ENCODE results near the gene HUNK. TPM values are rescaled to one million over a fixed set of nuclear protein-coding genes. Genes with fewer than 3 reads are reported as not detected.

HUNK gene
- total and polyA plus RNA-seq, 2 experiments from 2014 or later = 1.6 to 5.1 TPM

DNA sequence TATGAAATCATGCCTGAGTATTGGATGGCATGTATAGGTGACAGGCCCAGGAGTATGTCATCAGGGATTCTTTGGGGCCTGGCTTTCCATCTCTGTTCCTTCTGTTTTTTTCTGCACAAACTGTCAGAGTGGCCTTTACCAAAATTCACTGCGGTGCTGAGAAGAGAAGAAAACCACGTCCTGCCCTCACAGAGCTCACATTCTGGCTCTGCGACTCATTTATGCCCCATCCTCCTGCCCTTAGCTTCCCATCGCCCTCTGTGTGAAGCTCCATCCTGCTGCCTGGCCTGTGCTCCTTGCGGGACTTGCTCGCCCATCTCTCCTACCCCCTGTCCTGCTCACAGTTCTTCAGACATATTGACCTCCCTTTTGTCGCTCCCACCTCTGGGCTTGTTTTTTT lies 73.4 kb downstream of the HUNK start:
- Histone ChIP-seq H3K9me2 (ENCODE audit: insufficient read depth) (no peaks in the 10 kb centered on the region), H2AFZ (no peak overlapping the region), H4K20me1 (replicated peaks; ENCODE audit: insufficient read depth) (no peaks in the 10 kb centered on the region), H3K27ac (ENCODE audit: low read depth) (no peak overlapping the region), H3K79me2 (replicated peaks; ENCODE audit: insufficient read depth) (no peaks in the 10 kb centered on the region; the same call in 1 of the 2 replicates), H3F3A (replicated peaks; ENCODE audit: low read depth) (no peaks in the 10 kb centered on the region), H3K4me1 (ENCODE audit: insufficient read depth) (peaks cover 41% of the 10 kb centered on the region), H3K4me2 (no peak overlapping the region), H3K36me3 (ENCODE audit: insufficient read depth) (no peaks in the 10 kb centered on the region), H3K27me3 (ENCODE audit: insufficient read depth) (no peaks in the 10 kb centered on the region), H3K4me3 (no peak overlapping the region)
- no peak overlapping the region for H3K4me3 Mint-ChIP-seq
- DNase-seq (ENCODE audit: low spot score) = no peak
- H3K4me1 Mint-ChIP-seq = peaks cover 34% of the 10 kb centered on the region
- H3K9me3 Mint-ChIP-seq = no peaks in the 10 kb centered on the region
- H3K27ac Mint-ChIP-seq = no peak overlapping the region
- no peak for ATAC-seq
- H3K36me3 Mint-ChIP-seq (ENCODE audit: low read depth) = peaks cover 8% of the 10 kb centered on the region; the same call in 2 of the 3 replicates
- no peak for TF ChIP-seq JUNB (IDR thresholded peaks at IDR 0.05; ENCODE audit: unreplicated experiment)
- TF ChIP-seq, protein P1, sequence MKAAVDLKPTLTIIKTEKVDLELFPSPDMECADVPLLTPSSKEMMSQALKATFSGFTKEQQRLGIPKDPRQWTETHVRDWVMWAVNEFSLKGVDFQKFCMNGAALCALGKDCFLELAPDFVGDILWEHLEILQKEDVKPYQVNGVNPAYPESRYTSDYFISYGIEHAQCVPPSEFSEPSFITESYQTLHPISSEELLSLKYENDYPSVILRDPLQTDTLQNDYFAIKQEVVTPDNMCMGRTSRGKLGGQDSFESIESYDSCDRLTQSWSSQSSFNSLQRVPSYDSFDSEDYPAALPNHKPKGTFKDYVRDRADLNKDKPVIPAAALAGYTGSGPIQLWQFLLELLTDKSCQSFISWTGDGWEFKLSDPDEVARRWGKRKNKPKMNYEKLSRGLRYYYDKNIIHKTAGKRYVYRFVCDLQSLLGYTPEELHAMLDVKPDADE (IDR thresholded peaks at IDR 0.05) = no peak
- TF ChIP-seq ZNF331 (CRISPR knock-in tag; IDR thresholded peaks at IDR 0.05; ENCODE audit: low read depth) = no peak
- no peak for TF ChIP-seq POLR2AphosphoS5 (IDR thresholded peaks at IDR 0.05; ENCODE audit: low read depth)
- TF ChIP-seq NANOG (IDR thresholded peaks at IDR 0.05; ENCODE audit: borderline replicate concordance) = no peak
- TF ChIP-seq, protein P2, sequence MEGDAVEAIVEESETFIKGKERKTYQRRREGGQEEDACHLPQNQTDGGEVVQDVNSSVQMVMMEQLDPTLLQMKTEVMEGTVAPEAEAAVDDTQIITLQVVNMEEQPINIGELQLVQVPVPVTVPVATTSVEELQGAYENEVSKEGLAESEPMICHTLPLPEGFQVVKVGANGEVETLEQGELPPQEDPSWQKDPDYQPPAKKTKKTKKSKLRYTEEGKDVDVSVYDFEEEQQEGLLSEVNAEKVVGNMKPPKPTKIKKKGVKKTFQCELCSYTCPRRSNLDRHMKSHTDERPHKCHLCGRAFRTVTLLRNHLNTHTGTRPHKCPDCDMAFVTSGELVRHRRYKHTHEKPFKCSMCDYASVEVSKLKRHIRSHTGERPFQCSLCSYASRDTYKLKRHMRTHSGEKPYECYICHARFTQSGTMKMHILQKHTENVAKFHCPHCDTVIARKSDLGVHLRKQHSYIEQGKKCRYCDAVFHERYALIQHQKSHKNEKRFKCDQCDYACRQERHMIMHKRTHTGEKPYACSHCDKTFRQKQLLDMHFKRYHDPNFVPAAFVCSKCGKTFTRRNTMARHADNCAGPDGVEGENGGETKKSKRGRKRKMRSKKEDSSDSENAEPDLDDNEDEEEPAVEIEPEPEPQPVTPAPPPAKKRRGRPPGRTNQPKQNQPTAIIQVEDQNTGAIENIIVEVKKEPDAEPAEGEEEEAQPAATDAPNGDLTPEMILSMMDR (conservative IDR thresholded peaks at IDR 0.05; ENCODE audit: low read depth in 2 of 2) = no peak
- TF ChIP-seq STAT1 (IDR thresholded peaks at IDR 0.05; ENCODE audit: unreplicated experiment) = no peak
- no peak for TF ChIP-seq ZNF114 (CRISPR knock-in tag; IDR thresholded peaks at IDR 0.05)
- no peak for TF ChIP-seq EZH2phosphoT487 (IDR thresholded peaks at IDR 0.05; ENCODE audit: unreplicated experiment)
- TF ChIP-seq EZH2 (IDR thresholded peaks at IDR 0.05; ENCODE audit: low read depth, unreplicated experiment) = no peak
- TF ChIP-seq, protein P3, sequence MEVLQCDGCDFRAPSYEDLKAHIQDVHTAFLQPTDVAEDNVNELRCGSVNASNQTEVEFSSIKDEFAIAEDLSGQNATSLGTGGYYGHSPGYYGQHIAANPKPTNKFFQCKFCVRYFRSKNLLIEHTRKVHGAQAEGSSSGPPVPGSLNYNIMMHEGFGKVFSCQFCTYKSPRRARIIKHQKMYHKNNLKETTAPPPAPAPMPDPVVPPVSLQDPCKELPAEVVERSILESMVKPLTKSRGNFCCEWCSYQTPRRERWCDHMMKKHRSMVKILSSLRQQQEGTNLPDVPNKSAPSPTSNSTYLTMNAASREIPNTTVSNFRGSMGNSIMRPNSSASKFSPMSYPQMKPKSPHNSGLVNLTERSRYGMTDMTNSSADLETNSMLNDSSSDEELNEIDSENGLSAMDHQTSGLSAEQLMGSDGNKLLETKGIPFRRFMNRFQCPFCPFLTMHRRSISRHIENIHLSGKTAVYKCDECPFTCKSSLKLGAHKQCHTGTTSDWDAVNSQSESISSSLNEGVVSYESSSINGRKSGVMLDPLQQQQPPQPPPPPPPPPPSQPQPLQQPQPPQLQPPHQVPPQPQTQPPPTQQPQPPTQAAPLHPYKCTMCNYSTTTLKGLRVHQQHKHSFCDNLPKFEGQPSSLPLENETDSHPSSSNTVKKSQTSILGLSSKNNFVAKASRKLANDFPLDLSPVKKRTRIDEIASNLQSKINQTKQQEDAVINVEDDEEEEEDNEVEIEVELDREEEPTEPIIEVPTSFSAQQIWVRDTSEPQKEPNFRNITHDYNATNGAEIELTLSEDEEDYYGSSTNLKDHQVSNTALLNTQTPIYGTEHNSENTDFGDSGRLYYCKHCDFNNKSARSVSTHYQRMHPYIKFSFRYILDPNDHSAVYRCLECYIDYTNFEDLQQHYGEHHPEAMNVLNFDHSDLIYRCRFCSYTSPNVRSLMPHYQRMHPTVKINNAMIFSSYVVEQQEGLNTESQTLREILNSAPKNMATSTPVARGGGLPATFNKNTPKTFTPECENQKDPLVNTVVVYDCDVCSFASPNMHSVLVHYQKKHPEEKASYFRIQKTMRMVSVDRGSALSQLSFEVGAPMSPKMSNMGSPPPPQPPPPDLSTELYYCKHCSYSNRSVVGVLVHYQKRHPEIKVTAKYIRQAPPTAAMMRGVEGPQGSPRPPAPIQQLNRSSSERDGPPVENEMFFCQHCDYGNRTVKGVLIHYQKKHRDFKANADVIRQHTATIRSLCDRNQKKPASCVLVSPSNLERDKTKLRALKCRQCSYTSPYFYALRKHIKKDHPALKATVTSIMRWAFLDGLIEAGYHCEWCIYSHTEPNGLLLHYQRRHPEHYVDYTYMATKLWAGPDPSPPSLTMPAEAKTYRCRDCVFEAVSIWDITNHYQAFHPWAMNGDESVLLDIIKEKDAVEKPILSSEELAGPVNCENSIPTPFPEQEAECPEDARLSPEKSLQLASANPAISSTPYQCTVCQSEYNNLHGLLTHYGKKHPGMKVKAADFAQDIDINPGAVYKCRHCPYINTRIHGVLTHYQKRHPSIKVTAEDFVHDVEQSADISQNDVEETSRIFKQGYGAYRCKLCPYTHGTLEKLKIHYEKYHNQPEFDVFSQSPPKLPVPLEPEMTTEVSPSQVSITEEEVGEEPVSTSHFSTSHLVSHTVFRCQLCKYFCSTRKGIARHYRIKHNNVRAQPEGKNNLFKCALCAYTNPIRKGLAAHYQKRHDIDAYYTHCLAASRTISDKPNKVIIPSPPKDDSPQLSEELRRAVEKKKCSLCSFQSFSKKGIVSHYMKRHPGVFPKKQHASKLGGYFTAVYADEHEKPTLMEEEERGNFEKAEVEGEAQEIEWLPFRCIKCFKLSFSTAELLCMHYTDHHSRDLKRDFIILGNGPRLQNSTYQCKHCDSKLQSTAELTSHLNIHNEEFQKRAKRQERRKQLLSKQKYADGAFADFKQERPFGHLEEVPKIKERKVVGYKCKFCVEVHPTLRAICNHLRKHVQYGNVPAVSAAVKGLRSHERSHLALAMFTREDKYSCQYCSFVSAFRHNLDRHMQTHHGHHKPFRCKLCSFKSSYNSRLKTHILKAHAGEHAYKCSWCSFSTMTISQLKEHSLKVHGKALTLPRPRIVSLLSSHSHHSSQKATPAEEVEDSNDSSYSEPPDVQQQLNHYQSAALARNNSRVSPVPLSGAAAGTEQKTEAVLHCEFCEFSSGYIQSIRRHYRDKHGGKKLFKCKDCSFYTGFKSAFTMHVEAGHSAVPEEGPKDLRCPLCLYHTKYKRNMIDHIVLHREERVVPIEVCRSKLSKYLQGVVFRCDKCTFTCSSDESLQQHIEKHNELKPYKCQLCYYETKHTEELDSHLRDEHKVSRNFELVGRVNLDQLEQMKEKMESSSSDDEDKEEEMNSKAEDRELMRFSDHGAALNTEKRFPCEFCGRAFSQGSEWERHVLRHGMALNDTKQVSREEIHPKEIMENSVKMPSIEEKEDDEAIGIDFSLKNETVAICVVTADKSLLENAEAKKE (CRISPR knock-in tag; IDR thresholded peaks at IDR 0.05) = no peak
- TF ChIP-seq, protein P4, sequence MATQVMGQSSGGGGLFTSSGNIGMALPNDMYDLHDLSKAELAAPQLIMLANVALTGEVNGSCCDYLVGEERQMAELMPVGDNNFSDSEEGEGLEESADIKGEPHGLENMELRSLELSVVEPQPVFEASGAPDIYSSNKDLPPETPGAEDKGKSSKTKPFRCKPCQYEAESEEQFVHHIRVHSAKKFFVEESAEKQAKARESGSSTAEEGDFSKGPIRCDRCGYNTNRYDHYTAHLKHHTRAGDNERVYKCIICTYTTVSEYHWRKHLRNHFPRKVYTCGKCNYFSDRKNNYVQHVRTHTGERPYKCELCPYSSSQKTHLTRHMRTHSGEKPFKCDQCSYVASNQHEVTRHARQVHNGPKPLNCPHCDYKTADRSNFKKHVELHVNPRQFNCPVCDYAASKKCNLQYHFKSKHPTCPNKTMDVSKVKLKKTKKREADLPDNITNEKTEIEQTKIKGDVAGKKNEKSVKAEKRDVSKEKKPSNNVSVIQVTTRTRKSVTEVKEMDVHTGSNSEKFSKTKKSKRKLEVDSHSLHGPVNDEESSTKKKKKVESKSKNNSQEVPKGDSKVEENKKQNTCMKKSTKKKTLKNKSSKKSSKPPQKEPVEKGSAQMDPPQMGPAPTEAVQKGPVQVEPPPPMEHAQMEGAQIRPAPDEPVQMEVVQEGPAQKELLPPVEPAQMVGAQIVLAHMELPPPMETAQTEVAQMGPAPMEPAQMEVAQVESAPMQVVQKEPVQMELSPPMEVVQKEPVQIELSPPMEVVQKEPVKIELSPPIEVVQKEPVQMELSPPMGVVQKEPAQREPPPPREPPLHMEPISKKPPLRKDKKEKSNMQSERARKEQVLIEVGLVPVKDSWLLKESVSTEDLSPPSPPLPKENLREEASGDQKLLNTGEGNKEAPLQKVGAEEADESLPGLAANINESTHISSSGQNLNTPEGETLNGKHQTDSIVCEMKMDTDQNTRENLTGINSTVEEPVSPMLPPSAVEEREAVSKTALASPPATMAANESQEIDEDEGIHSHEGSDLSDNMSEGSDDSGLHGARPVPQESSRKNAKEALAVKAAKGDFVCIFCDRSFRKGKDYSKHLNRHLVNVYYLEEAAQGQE (IDR thresholded peaks at IDR 0.05; ENCODE audit: unreplicated experiment) = no peak
- TF ChIP-seq CREB1 (CRISPR knock-in tag; IDR thresholded peaks at IDR 0.05; ENCODE audit: low read depth) = no peak
- peaks cover 8% of the 10 kb centered on the region for H3K27me3 Mint-ChIP-seq (ENCODE audit: insufficient read depth, low read depth, poor library complexity)
